Measurements from ENCODE around the gene OPRM1.
"Not testable (repeated sequence)": the region's sequence is repeated elsewhere in the genome, so short reads cannot be mapped to it uniquely, and the experiment has no call there.

OPRM1 gene

DNA sequence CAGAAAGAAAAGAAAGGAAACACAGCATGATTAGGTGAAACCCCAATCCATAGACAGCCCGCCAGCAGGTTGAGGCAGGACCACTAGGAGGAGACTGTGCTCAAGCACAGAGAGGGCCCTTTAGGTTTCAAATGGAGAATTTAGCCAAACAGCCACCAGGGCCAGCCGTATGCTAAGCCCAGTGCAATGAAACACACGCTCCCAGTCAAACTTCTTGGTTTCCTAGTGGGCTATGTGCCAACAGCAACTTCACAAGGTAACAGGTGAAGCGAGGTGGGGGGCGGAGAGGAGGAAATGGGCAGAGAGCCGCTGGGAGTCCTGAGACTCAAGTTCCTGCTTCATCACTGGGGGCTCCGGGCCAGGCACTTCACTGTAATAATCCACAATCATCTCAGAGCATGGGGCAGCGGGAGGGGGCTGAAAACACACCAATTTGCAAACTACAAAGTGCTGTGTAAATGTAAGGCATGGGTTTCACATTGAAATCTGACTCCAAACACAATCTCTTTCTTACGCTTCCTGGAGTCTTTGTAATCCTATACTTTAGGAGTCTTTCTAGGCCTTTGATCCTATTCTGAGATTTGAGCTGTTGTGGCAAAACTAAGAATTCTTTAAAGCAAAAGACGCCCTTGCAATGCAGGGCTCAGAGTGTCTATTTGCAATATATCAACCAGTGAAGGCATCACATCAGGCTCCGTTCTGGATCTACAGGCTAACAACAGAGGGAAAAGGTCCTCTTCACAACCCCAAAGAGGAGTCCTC, 117.3 kb downstream of the OPRM1 start:
- DNase-seq, result no peak

GRCh38 chr6:154157082-154157481, 118.0 kb downstream of the OPRM1 start:
- DNase-seq, result no peak

- no peak for DNase-seq
These were observed 118.7 kb downstream of the OPRM1 start for GRCh38 chr6:154157706-154158105.

- DNase-seq, result no peak
These were observed 120.1 kb downstream of the OPRM1 start for GRCh38 chr6:154159126-154159525.

DNA sequence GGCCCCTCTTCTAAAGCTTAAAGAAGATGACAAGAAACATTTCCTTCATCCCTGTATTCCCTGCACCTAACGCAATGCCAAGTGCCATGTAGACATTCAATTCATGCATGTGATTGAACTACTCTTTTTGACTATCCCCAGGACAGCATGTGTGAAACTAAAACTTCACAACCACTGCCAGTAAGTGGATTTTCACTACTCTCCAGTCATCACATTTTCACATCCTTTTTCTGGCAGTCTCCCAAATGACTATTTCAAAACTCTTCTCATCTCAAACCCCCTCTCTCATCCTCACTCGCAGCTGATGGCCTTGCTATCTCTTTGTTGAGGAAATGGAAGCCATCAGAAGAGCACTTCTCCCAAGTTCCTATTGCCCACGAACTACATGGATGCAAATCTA, 122.6 kb downstream of the OPRM1 start:
- no peak for DNase-seq

- no peak for DNase-seq
These were observed 125.4 kb downstream of the OPRM1 start for GRCh38 chr6:154164397-154164796.

GRCh38 chr6:154165478-154165877, 126.4 kb downstream of the OPRM1 start:
- no peak for DNase-seq

DNA sequence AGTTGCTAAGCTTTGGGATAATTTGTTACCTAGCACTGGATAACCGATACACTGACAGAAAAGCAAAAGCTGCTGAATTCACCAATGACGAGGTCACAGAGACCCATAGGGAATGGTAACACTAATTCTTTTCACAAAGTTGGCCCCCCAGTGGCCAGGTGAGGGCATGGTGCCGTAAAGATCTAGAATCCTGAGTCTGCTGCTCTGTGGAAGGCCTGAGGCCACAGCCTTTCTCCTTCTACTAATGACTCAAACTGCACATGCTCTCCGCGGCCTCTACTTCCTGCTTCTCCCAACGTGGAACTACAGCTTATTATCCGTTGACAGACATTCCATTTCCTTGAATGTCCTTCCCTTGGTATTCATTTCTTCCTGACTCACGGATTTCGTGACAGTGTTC, 127.1 kb downstream of the OPRM1 start:
- no peak for DNase-seq

DNA sequence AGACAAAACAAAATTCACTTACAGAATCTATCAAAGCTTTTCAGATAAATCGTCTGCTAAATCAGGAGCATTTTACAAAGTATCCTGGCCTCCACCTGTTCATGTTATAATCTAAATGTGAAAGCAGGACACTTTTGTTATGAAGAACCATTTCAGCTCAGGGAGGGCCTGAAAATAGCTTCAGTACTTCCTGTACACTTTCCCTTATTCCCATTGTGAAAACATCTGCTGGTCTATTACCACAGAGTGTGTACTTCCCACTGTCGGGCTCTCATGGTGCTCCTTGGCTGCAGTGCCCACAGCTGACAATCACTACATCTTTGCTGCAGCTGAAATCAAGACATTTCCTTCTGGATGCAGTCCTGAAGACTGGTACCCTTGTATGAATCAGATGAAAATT, 128.1 kb downstream of the OPRM1 start:
- DNase-seq, result no peak

- DNase-seq, result no peak
These were observed 130.3 kb downstream of the OPRM1 start for GRCh38 chr6:154169193-154169847.

DNA sequence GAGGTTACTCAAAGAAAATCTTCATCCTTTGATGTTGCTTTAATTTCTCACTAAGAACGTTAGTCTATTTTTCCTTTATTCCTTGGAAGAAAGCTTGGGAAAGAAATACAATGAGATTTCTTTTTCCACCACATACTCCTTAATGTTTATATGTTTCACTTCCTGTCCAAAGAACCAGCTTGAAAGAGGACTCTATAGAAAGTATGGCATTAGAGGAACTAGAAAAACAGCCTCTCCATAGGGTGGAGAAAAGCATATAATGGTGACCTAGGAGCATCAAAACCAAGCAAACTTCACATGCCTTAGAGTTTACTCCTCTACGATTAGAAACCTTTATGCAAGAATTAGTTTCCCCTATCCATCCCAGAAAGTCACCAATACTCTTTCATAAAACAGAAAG, 131.1 kb downstream of the OPRM1 start:
- DNase-seq, result no peak

DNA sequence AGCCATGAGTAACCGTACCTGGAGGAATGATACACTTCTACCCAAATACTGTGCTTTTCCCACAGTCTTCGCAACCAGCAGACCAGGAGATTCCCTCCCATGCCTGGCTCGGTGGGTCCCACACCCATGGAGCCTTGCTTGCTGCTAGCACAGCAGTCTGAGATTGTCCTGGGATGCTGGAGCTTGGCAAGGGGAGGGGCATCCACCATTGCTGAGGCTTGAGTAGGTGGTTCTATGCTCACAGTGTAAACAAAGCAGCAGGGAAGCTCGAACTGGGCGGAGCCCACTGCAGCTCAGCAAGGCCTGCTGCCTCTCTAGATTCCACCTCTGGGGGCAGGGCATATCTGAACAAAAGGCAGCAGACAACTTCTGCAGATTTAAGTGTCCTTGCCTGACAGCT, 133.4 kb downstream of the OPRM1 start:
- DNase-seq, result not testable (repeated sequence)

- no peak for DNase-seq
These were observed 140.4 kb downstream of the OPRM1 start for GRCh38 chr6:154179434-154179833.

DNA sequence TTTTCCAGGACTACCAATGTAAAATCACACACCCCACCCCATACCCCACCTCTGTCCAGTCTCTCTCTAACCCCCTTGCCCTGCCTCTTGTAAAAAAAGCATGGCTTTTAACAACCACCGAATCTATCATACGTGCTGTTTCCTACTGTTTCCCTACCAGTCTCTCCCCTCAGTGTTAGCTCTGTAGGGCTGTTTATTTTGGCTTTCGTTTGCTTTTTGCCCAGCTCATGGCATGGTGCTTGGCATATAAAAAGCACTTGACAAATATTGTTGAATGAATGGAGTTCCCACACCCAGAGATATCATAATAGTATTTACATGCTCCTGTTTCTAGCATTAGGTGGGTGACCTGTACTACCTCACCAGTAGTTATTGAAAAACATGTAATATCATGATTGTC, 148.2 kb downstream of the OPRM1 start:
- no peak for DNase-seq

DNA sequence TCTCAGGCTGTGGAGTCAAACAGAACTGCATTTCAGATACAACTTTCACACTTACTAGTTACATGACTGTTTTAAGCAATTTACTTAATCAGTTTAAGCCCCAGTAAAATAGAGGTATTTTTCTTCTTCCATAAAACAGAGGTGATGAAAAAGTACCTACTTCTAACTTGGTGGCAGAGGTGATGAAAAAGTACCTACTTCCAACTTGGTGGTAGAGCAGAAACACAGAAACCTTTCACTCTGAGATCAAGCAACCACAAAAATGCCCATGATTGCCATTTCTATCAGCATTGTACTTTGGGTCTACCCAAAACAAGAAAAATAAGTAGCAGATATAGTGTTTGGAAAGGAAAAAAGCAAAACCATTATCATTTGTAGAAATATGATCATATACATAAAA, 148.7 kb downstream of the OPRM1 start:
- DNase-seq, result no peak

- no peak for DNase-seq
These were observed 157.4 kb downstream of the OPRM1 start for GRCh38 chr6:154196333-154196885.

- no peak for DNase-seq
These were observed 158.3 kb downstream of the OPRM1 start for GRCh38 chr6:154197196-154197860.

DNA sequence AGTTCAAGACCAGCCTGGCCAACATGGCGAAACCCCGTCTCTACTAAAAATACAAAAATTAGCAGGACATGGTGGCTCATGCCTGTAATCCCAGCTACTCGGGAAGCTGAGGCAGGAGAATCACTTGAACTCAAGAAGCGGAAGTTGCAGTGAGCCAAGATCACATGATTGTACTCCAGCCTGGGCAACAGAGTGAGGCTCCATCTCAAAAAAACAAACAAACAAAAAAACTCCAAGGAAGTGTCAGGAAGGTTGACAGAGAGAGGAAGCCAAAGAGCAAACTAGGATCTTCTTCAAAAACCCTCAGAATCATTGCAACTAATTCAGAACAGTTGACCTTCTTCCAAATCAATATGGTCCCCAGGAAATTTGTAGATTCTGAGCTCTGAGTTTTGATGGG, 162.6 kb downstream of the OPRM1 start:
- DNase-seq, result not testable (repeated sequence)

GRCh38 chr6:154202339-154202738, 163.3 kb downstream of the OPRM1 start:
- no peak for DNase-seq

DNA sequence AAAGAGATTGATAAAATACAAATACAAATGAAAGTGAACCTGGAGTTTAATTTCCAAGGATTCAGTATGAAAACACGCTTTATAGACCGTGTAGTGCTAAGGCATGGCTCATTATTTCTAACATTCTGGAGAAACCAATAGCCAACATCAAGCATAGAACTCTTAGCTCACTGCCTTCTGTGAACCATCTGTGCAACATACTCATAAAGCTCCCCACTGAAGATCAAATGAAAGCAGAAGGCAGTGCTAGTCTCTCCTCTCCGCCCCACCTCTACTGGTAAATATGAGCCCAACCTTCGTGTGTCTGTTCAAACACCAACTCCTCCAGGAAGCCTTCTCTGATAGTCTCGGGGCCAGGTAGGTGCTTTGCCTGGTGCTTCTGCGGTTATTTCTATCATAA, 163.9 kb downstream of the OPRM1 start:
- DNase-seq, result no peak

- DNase-seq, result no peak
These were observed 167.1 kb downstream of the OPRM1 start for GRCh38 chr6:154206141-154206540.

DNA sequence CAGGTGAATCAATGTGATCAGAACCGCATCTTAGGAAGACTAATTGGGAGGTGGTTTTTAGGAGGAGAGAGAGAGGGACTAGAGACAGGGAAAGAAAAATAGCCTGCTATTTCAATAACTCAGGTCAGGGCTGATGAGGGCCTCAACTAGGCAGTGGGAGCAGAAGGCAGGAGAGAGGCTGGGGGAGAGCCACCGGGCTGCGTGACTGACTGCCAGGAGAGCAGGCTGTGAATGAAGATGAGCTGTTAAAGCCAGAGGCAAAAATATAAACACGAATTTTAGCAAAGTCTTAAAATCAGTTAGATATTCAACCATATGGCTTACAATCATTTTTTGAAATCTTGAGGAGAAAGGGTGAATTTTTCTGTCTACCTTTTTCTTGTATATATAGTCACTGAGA, 168.0 kb downstream of the OPRM1 start:
- DNase-seq, result no peak

DNA sequence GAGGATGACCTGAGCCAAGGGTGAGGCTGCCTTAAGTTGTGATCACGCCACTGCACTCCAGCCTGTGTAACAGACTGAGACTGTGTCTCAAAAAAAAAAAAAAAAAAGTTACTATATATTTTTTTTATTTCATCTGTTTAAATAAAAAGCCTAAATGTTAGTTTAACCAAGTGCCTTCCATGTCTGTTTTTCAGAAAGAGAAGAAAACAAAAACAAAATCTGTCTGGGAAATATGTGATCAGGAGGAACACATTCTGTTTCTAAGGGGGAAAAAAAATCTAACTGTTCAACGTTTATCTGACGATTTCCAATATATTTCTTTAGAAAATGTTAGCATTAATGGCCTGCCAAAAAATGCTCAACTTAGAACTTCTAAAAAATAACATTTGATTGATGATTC, 170.5 kb downstream of the OPRM1 start:
- no peak for DNase-seq

GRCh38 chr6:154210678-154211077, 171.6 kb downstream of the OPRM1 start:
- DNase-seq, result no peak

All from NCI-H1048 (cell line).